GM19023 (cell line): ENCODE results near the gene FXYD7.
"Not testable (repeated sequence)": the region's sequence is repeated elsewhere in the genome, so short reads cannot be mapped to it uniquely, and the experiment has no call there.

Source experiments
- ATAC-seq: cut with Tn5 transposase; IDR thresholded peaks from one replicate; pipeline ENCODE4 v1.9.1; 2021; ENCODE audit warnings: mild to moderate bottlenecking, moderate library complexity; ENCODE audit not compliant: unreplicated experiment

Gene FXYD7

DNA sequence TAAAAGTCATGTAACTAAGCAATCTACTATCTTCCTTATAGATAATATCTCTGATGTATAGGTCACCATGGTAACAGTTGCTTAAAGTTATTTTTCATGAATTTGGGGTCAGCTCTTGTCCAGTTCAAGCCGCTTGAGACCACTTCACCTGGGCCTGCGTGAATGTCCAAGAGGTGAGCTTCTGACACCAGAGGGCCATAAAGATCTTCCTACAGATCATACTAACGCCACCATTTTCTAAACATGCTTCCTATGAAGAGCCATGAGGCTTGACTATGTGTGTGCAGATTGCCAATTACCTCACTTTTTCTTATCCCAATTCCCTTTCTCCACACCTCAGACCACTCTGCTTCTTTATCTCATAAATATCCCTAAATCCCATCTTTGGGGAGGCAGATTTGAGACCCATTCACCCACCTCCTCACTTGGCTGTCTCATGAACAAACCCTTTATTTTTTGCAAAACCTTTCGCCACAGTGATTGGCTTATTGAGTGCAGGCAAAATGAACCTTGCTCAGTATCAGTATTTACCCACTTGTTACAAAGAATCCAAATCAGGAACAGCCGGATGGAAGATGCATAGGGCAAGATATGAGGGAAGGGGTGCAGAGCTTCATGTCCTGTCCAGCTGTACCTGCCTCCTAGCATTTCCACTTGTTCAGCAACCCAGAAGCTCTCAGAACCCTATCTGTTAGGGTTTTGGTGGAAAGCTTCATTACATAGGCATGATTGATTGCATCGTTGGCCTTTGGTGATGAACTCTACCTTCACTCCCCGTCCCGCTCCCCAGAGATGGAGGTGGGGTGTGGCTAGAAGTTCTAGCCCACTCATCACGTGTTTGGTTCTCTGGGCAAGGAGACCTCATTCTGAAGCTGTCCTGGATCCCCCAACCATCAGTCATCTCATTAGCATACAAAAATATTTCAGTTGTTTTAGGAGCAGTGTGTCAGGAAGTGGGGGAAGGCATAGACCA lies 51.2 kb downstream of the FXYD7 start:
- ATAC-seq, result no peak

- no peak for ATAC-seq
Observed at GRCh38 chr19:35195830-35196229, 52.8 kb downstream of the FXYD7 start.

- not testable (repeated sequence) for ATAC-seq
Observed at GRCh38 chr19:35196861-35197260, 53.8 kb downstream of the FXYD7 start.

- ATAC-seq, result no peak
Observed at GRCh38 chr19:35199481-35199880, 56.4 kb downstream of the FXYD7 start.

DNA sequence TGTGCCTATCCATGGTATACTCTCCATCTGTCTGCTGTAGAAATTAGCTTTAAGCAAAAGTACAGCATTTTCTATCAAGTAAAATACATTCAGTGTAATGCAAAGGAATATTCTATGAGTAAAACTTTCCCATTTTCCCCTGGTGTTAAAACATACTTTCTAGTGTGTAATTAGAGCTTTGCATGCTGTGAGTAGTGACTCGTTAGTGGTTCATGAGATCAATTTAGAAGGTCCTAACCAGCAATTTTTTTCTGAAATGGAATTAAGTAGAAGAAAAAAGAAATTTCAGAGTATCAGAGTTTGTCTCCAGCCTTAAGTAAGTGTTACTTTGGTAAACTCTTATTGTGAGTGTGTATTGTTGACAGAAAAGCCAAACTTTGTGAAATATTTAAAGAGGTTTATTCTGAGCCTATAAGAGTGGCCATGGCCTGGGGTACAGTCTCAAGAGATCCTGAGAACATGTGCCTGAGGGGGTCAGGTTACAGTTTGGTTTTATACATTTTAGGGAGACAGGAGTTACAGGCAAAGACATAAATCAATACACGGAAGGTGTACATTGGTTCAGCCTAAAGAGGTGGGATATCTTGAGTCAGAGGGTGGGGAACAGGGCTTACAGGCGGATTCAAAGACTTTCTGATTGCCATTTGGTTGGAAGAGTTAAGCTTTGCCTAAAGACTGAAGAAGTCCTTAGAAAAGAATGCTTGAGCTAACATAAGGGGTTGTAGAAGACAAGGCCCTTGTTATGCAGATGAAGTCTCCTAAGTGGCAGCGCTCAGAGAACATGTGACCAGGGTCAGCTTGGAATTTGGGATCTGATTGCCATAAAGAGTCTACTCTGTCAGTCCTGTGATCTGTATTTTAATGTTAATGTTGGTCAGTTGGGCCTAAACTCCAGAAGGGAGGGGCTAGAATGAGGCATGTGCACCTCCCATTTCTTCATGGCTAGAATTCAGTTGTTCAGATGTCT lies 60.0 kb downstream of the FXYD7 start:
- ATAC-seq, result no peak
